Measurements from ENCODE around the gene TTLL5.

- TF ChIP-seq MAX (IDR thresholded peaks at IDR 0.05) = no peak
- TF ChIP-seq CREB1 (IDR thresholded peaks at IDR 0.05; ENCODE audit: low read depth) = no peak
- no peak for TF ChIP-seq EP300 (IDR thresholded peaks at IDR 0.05; ENCODE audit: borderline replicate concordance)
- TF ChIP-seq, protein P1, sequence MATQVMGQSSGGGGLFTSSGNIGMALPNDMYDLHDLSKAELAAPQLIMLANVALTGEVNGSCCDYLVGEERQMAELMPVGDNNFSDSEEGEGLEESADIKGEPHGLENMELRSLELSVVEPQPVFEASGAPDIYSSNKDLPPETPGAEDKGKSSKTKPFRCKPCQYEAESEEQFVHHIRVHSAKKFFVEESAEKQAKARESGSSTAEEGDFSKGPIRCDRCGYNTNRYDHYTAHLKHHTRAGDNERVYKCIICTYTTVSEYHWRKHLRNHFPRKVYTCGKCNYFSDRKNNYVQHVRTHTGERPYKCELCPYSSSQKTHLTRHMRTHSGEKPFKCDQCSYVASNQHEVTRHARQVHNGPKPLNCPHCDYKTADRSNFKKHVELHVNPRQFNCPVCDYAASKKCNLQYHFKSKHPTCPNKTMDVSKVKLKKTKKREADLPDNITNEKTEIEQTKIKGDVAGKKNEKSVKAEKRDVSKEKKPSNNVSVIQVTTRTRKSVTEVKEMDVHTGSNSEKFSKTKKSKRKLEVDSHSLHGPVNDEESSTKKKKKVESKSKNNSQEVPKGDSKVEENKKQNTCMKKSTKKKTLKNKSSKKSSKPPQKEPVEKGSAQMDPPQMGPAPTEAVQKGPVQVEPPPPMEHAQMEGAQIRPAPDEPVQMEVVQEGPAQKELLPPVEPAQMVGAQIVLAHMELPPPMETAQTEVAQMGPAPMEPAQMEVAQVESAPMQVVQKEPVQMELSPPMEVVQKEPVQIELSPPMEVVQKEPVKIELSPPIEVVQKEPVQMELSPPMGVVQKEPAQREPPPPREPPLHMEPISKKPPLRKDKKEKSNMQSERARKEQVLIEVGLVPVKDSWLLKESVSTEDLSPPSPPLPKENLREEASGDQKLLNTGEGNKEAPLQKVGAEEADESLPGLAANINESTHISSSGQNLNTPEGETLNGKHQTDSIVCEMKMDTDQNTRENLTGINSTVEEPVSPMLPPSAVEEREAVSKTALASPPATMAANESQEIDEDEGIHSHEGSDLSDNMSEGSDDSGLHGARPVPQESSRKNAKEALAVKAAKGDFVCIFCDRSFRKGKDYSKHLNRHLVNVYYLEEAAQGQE (IDR thresholded peaks at IDR 0.05; ENCODE audit: low read depth) = no peak
- TF ChIP-seq, protein P2, sequence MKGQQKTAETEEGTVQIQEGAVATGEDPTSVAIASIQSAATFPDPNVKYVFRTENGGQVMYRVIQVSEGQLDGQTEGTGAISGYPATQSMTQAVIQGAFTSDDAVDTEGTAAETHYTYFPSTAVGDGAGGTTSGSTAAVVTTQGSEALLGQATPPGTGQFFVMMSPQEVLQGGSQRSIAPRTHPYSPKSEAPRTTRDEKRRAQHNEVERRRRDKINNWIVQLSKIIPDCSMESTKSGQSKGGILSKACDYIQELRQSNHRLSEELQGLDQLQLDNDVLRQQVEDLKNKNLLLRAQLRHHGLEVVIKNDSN (IDR thresholded peaks at IDR 0.05) = no peak
- no peak for TF ChIP-seq NFIC (IDR thresholded peaks at IDR 0.05)
- TF ChIP-seq FOXM1 (IDR thresholded peaks at IDR 0.05; ENCODE audit: borderline replicate concordance, low read depth) = no peak
- TF ChIP-seq TEAD4 (IDR thresholded peaks at IDR 0.05) = no peak
- TF ChIP-seq TAF1 (IDR thresholded peaks at IDR 0.05; ENCODE audit: low read depth) = no peak
Observed at GRCh38 chr14:75667099-75667765, 6.2 kb downstream of the TTLL5 start.
